LNCAP (cell line): ENCODE data around the gene MICAL2.

Experiments used
- TF ChIP-seq, protein P1 (sequence below): fragments of 450-650 bp; IDR thresholded peaks from 2 replicates; pipeline ENCODE4 v1.5.1; 2017; ENCODE audit warnings: mild to moderate bottlenecking

MICAL2 gene

GRCh38 chr11:12221051-12221535 is 110.7 kb downstream of the MICAL2 start:
- TF ChIP-seq, protein P1, sequence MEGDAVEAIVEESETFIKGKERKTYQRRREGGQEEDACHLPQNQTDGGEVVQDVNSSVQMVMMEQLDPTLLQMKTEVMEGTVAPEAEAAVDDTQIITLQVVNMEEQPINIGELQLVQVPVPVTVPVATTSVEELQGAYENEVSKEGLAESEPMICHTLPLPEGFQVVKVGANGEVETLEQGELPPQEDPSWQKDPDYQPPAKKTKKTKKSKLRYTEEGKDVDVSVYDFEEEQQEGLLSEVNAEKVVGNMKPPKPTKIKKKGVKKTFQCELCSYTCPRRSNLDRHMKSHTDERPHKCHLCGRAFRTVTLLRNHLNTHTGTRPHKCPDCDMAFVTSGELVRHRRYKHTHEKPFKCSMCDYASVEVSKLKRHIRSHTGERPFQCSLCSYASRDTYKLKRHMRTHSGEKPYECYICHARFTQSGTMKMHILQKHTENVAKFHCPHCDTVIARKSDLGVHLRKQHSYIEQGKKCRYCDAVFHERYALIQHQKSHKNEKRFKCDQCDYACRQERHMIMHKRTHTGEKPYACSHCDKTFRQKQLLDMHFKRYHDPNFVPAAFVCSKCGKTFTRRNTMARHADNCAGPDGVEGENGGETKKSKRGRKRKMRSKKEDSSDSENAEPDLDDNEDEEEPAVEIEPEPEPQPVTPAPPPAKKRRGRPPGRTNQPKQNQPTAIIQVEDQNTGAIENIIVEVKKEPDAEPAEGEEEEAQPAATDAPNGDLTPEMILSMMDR, result no peak

DNA sequence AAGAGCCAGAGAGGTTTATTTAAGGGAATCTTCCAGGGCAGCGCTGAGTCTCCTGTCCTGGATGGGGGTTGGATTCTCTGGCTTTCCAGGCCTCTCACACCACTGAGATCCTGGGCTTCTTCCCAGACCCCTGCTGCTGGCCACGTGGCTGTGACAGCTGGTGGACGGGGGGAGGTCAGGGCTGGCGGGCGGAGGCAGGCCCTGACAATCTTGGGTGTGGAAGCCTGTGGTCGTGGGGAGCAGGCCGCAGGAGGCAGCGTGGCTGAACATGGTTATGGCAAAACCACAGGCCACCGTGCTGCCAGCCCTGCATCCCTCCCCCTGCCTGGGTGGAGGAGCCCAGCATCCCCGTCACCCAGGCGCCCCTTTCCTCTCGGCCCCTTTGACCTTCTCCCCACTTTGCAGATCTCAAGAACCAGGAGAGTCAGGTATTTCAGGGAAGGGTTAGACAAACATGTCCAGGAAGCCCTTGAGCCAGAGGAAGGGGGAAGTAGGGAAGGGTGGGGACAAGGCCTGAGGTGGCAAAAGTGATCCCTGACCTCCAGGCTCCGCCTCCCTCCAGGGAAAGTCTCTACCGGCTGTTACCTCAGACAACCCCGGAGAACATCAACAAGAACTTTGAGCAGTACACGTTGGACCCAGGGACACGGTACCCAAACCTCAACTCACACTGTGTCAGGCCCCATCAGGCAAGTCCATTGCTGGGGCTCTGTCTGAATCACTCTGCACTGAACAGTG is 111.8 kb downstream of the MICAL2 start:
- TF ChIP-seq, protein P1, result no peak

DNA sequence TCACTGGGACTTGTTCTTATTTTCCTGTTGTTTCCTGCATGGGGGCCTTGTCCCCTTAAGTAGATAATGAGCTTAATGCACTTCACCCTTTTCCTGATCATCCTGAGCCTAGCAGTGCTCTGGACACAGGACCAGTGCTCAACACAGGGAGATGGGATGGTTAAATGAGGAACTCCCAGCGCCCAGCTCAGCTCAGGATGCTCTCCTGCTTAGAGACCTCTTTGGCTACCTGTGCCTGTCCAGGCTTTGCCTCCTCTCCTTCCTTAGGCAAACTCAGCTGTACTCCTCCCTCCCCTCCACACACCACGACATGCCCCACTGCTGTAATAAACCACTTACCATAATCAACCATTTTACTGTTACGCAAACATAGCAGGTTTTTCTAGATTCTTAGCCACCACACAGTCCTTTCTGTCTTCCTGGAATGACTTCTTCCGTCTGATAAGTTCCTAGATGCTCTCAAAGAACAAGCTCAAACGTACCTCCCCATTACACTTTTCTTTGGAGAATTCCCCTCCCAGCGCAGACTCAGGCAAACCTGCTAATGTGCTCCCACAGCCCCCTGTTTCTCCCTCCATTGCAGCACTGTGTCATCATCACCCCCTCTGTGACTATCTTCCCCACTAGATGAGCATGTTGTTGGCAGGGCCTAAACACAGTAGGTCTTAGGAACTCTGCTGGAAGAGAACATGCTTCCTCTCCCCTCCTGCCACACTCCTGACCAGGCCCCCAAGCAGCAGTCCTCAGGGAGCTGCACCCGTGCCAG is 113.6 kb downstream of the MICAL2 start:
- TF ChIP-seq, protein P1, result no peak

DNA sequence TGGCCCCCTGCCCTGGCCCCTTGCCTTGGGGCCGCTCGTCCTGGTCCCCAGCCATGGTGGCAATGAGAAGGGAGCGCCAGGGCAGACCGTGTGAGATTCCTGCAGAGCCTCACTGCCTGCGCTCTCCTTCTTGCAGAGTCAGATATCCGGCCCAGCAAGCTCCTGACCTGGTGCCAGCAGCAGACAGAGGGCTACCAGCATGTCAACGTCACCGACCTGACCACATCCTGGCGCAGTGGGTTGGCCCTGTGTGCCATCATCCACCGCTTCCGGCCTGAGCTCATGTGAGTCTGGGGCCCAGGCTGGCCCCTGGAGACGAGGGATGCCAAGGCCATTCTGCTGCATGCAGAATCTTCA is 114.1 kb downstream of the MICAL2 start:
- TF ChIP-seq, protein P1, result no peak

DNA sequence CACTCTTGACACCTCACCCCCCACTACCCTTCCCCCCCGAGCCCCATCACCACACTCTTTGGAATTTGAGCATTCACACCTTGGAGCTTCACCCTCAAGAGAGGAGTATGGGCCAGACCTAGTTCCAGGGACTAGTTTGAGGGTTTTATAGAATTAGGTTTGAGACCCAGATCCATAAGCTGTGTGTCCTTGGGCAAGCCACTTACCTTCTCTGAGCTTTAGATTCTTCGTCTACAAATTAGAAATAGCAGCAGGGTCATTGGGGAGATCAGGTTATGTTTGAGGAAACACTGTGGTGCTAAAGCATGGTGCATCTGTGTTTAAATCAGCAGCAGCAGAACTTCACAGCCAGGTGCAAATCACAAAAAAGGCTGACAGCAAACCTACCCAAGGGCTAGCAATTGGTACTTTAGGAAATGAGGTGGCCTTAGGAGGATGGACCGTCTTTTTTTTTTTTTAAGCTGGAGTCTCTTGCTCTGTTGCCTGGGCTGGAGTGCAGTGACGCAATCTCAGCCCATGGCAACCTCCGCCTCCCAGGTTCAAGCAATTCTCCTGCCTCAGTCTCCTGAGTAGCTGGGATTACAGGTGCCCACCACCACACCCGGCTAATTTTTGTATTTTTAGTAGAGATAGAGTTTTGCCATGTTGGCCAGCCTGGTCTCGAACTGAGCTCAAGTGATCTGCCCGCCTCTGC is 114.8 kb downstream of the MICAL2 start:
- TF ChIP-seq, protein P1, result no peak

- TF ChIP-seq, protein P1, result no peak
These were observed 115.7 kb downstream of the MICAL2 start for GRCh38 chr11:12226093-12226492.

DNA sequence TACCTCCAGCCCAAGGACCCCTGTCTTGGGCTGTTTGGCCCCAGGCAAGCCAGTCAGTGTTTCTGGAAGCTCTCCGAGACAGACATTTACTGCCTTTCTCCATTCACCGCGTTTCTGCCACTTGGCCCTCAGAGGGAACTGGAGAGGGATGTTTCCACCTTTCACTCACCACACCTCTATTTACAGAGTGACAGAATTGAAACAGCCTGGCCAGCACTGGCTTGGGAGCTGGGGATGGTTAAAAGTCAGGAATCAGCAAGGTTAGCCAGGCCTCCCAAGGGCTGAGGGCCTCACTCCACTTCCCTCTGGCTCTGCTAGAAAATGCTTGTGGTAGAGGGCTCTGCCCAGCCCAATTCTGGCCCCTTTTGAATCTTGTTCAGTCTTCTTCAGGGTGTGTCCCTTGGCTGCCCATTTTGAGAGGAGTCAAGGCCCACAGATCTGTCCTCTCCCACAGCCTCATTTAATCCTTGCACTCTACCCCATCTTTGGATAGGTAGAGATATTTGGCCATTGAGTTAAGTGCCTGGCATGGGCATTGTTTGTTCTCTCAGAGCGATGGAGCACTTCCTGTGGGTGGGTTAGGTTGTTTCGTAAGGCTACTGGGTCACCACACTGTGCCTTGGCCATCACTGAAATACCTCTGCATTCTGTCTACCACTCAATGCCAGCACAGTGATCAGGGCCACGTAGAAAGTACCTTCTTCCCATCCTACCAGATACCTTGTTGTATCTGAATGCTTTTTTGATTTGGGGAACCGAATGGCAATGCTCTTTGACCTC is 119.2 kb downstream of the MICAL2 start:
- TF ChIP-seq, protein P1, result no peak
